Thymus (tissue), 11 donors: ENCODE measurements around the gene FAM3D. TPM values are rescaled to one million over a fixed set of nuclear protein-coding genes. Genes with fewer than 3 reads are reported as not detected.

ENCODE experiments used
- DNase-seq, 9 donors: peaks; one replicate each; pipeline ENCODE4 v3.0.0-alpha.2; 2013; ENCODE audit warnings: low spot score in 9 of 9, low read depth in 6 of 9, missing footprints in 1 of 9
- H3K27ac ChIP-seq, 2 donors: one replicate each; pipeline ENCODE4 v1.5.1; 2013; ENCODE audit warnings: control low read depth in 1 of 2, low read depth in 1 of 2, low read length in 1 of 2, mild to moderate bottlenecking in 1 of 2, moderate library complexity in 1 of 2
- H3K27me3 ChIP-seq, 2 donors: one replicate each; pipeline ENCODE4 v1.5.1; 2013; ENCODE audit warnings: low read length in 1 of 2; ENCODE audit not compliant: control insufficient read depth in 2 of 2, insufficient read depth in 1 of 2
- H3K36me3 ChIP-seq, 2 donors: one replicate each; pipeline ENCODE4 v1.5.1; 2013; ENCODE audit warnings: low read length in 1 of 2, mild to moderate bottlenecking in 1 of 2, moderate library complexity in 1 of 2; ENCODE audit not compliant: control insufficient read depth in 2 of 2, insufficient read depth in 2 of 2
- H3K4me1 ChIP-seq, 2 donors: one replicate each; pipeline ENCODE4 v1.5.1; 2013; ENCODE audit warnings: low read length in 2 of 2; ENCODE audit not compliant: control insufficient read depth in 2 of 2, insufficient read depth in 2 of 2
- H3K4me3 ChIP-seq, 2 donors: one replicate each; pipeline ENCODE4 v1.5.1; 2013; ENCODE audit warnings: low read length in 2 of 2, control low read depth in 1 of 2, mild to moderate bottlenecking in 1 of 2
- H3K9me3 ChIP-seq, 2 donors: one replicate each; pipeline ENCODE4 v1.5.1; 2013; ENCODE audit warnings: low read length in 1 of 2, mild to moderate bottlenecking in 1 of 2; ENCODE audit not compliant: control insufficient read depth in 2 of 2, insufficient read depth in 1 of 2
- WGBS: extraction: QIAGEN DNeasy Blood & Tissue Kit; methylation state at CpG from one replicate; pipeline ENCODE4 v1.1.7; 2013; 5-methylcytosine and 5-hydroxymethylcytosine counted together
- polyA plus RNA-seq: library from polyadenylated mRNA; stranded (reverse); fragments of 200-250 nt; gene quantifications from one replicate; pipeline ENCODE4 v1.2.3, GENCODE V29; 2013
- total RNA-seq: library from RNA; stranded (reverse); fragments of 120-200 nt; gene quantifications from one replicate; pipeline ENCODE4 v1.2.4, GENCODE V29; 2013
- donor health status: healthy.

The FAM3D gene
- total and polyA plus RNA-seq, 2 donors, result 0.14 to 8.1 TPM

DNA sequence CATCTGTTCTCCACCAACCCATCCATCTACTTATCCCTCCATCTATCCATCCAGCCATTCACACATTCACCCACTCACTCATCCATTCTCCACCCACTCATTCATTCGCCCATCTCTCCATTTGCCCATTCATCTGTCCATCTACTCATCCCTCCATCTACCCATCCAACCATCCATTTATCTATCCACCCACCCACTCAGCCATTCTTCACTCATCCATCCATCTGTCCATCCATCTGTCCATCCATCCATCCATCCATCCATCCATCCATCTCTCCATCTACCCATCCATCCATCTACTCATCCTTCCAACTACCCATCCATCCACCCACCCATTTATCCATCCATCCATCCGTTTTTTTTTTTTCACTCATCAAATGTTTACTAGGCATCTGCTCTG lies 13.9 kb downstream of the FAM3D start:
- no peaks in the 10 kb centered on the region for H3K9me3 ChIP-seq
- H3K27me3 ChIP-seq, result no peaks in the 10 kb centered on the region
- DNase-seq, result no peak
- no peaks in the 10 kb centered on the region for H3K4me1 ChIP-seq
- WGBS, result 26% methylated on average over 2 of the region's 2 CpGs
- no peaks in the 10 kb centered on the region for H3K36me3 ChIP-seq
- H3K4me3 ChIP-seq, result no peak overlapping the region
- no peak overlapping the region for H3K27ac ChIP-seq

DNA sequence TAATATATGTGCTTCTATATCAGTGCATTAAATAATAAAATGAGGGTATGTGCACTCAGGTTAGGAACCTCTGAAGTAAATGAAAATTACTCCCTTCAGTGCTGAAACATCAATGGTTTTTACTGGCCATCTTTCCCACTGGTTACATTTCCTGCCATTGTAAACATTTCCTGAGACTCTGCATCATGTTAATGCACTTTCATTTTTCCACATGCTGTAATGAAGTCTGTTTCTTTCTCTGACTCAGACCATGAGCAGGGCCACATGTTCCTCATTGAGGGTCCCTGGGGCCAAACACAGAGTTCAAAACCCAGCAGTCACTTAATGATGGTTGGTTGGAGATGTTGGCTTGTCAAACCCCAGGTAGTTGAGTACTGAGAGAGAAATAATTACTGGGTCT lies 15.3 kb downstream of the FAM3D start:
- no peak for DNase-seq
- Histone ChIP-seq H3K4me3 (no peak overlapping the region), H3K27ac (no peak overlapping the region), H3K4me1 (no peaks in the 10 kb centered on the region), H3K36me3 (no peaks in the 10 kb centered on the region), H3K9me3 (no peaks in the 10 kb centered on the region), H3K27me3 (no peaks in the 10 kb centered on the region)

GRCh38 chr3:58647381-58648141 lies 19.0 kb downstream of the FAM3D start:
- DNase-seq, result peak in 1 of 9 donors; percentile 15
- Histone ChIP-seq H3K27me3 (no peaks in the 10 kb centered on the region), H3K9me3 (no peaks in the 10 kb centered on the region), H3K36me3 (no peaks in the 10 kb centered on the region), H3K4me1 (no peaks in the 10 kb centered on the region), H3K4me3 (no peak overlapping the region), H3K27ac (no peak overlapping the region)
- WGBS, result 66% methylated on average over 3 of the region's 3 CpGs

DNA sequence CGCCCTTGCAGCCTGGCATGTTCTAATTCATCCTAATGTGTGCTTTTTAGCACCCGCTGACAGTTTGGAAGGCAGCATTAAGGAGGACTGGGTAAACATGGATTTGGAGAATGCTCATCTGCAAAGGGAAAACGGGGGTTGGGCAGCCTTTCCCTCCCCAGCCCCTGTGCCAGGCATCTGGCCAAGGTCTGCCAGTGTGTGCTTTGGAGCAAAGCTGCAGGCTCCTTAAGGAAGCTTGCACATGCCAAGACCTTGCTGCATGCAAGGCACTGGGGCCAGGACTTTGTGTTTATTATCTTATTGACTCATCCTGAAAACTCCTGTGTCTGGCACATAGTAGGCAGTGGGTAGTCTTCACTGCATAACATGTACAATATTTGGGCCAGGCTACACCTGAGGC lies 20.1 kb downstream of the FAM3D start:
- Histone ChIP-seq H3K4me3 (no peak overlapping the region), H3K36me3 (no peaks in the 10 kb centered on the region), H3K27ac (no peak overlapping the region), H3K27me3 (no peaks in the 10 kb centered on the region), H3K4me1 (no peaks in the 10 kb centered on the region), H3K9me3 (no peaks in the 10 kb centered on the region)
- DNase-seq, result no peak
- 93% methylated on average over 3 of the region's 3 CpGs for WGBS

GRCh38 chr3:58645726-58646125 lies 20.8 kb downstream of the FAM3D start:
- WGBS, result 91% methylated on average over 4 of the region's 4 CpGs
- Histone ChIP-seq H3K9me3 (no peaks in the 10 kb centered on the region), H3K27ac (no peak overlapping the region), H3K4me1 (no peaks in the 10 kb centered on the region), H3K27me3 (no peaks in the 10 kb centered on the region), H3K4me3 (no peak overlapping the region), H3K36me3 (no peaks in the 10 kb centered on the region)
- DNase-seq, result no peak

- Histone ChIP-seq H3K4me3 (no peak overlapping the region), H3K36me3 (no peaks in the 10 kb centered on the region), H3K27ac (no peak overlapping the region), H3K4me1 (no peaks in the 10 kb centered on the region), H3K27me3 (peaks cover 0 to 2% of the 10 kb centered on the region in 2 donors), H3K9me3 (no peaks in the 10 kb centered on the region)
- no peak for DNase-seq
- WGBS, result 98% methylated on average over 4 of the region's 4 CpGs
Observed at GRCh38 chr3:58642846-58643245, 23.7 kb downstream of the FAM3D start.

DNA sequence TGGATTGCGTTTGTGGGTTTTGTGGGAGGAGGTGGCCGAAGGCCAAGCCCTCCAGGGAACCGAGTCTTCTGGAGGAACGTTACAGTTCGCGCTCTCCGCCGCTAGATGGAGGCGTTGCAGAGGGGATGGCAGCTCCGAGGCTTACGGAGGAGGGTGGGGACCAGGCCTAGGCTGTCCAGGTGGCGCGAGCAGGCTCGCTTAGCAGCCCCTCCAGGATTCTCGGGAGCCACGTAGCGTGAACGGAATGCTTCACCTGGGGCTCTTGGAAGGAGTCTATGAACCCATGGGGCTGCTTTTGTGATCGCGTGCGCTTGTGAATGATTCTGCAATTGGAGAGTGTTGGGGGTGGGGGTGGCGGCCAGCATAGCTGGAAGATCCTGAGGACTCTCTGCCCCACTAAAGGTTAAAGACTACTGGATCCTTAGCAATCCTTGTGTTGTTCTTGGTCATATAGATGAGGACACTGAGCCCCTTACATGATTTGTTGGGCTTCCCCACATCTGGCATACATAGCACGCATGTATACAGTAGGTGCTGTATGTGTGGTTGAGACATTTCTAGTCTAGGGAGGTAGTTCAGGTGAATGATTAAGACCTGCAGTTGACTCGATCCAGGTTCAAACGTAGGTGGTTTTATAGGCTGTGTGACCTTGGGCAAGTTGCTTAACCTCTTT lies 25.7 kb downstream of the FAM3D start:
- Histone ChIP-seq H3K27ac (no peak overlapping the region), H3K36me3 (no peaks in the 10 kb centered on the region), H3K27me3 (peaks cover 0 to 2% of the 10 kb centered on the region in 2 donors), H3K9me3 (no peaks in the 10 kb centered on the region), H3K4me1 (no peaks in the 10 kb centered on the region), H3K4me3 (no peak overlapping the region)
- 30% methylated on average over 25 of the region's 25 CpGs for WGBS
- peak in 8 of 9 donors; percentile 18 to 67 (median 38) for DNase-seq

GRCh38 chr3:58639842-58640241 lies 26.7 kb downstream of the FAM3D start:
- no peaks in the 10 kb centered on the region for H3K4me1 ChIP-seq
- peaks cover 0 to 4% of the 10 kb centered on the region in 2 donors for H3K27me3 ChIP-seq
- no peak overlapping the region for H3K4me3 ChIP-seq
- WGBS, result 93% methylated on average over 10 of the region's 10 CpGs
- DNase-seq, result no peak
- no peaks in the 10 kb centered on the region for H3K36me3 ChIP-seq
- no peaks in the 10 kb centered on the region for H3K9me3 ChIP-seq
- no peak overlapping the region for H3K27ac ChIP-seq

DNA sequence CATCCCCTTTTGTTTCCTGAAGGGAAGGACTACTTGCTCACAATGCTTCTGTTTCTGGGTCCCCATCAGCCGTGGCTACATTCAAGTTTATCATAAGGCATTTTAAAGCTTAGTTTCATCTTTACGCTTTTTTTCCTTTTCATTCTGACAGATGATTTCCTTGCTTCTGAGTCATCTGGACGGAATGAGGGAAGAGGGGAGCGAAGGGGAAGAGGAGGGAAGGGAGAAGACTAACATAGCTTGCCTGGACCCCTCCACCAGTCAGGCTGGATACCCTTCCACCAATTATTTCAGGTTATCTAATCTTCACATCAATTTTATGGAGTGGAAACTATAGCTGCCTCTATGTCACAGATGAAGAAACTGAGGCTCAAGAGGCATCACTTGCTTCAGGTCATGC lies 27.6 kb downstream of the FAM3D start:
- no peak for DNase-seq
- peaks cover 0 to 4% of the 10 kb centered on the region in 2 donors for H3K27me3 ChIP-seq
- WGBS, result 86% methylated on average over 4 of the region's 4 CpGs
- H3K27ac ChIP-seq, result no peak overlapping the region
- H3K4me3 ChIP-seq, result no peak overlapping the region
- no peaks in the 10 kb centered on the region for H3K36me3 ChIP-seq
- H3K4me1 ChIP-seq, result peaks cover 0 to 2% of the 10 kb centered on the region in 2 donors
- H3K9me3 ChIP-seq, result no peaks in the 10 kb centered on the region
